GM12892 (cell line): ENCODE measurements around the gene MUS81.

Source experiments
- DNase-seq: peaks from one replicate; pipeline ENCODE4 v3.0.0; 2011; ENCODE audit not compliant: insufficient read length
- FAIRE-seq: peaks from 2 replicates; lab custom pipeline; 2011; peaks lifted over from hg19 to GRCh38; lab: Jason Lieb, UNC
- POLR2A ChIP-seq: IDR thresholded peaks from 2 replicates; pipeline ENCODE4 v1.6.1; 2011; ENCODE audit warnings: low read depth, low read length, control low read depth
- POLR2AphosphoS5 ChIP-seq: IDR thresholded peaks from 2 replicates; pipeline ENCODE4 v1.6.1; 2011; ENCODE audit warnings: low read depth, low read length, control low read depth
- TAF1 ChIP-seq: IDR thresholded peaks from 2 replicates; pipeline ENCODE4 v1.6.1; 2011; ENCODE audit warnings: low read depth, mild to moderate bottlenecking, control low read depth, low read length, borderline replicate concordance

Gene MUS81

DNA sequence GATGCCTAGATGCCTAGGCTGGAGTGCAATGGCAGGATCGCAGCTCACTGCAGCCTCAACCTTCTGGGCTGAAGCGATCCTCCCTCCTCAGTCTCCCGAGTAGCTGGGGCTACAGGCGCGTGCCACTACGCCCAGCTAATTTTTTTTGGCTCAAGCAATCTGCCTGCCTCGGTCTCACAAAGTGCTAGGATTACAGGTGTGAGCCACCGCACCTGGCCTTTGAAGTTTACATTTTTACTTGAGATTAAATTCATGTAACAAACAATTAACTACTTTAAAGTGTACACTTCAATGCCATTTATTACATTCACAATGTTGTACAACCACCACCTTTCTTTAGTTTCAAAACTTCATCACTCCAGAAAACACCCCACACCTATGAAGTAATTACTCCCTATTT is 43.5 kb downstream of the MUS81 start:
- FAIRE-seq (no peak), DNase-seq (no peak)
- TF ChIP-seq POLR2AphosphoS5 (no peak), POLR2A (no peak), TAF1 (no peak)

DNA sequence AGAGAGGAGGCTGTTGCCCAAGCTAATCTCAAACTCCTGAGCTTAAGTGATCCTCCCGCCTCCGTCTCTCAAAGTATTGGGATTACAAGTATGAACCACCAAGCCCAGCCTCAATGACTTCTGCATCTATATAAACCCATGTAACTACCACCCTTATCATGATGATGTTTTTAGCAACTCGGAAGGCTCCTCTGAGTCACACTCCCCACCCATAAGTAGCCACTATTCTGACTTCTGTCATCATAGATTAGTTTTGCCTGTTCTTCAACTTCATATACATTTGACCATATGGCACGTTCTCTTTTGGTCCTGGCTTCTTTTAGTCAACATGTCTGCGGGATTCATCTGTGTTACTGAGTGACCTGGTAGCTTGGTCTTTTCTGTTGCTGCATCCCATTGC is 46.4 kb downstream of the MUS81 start:
- no peak for FAIRE-seq
- no peak for DNase-seq
- TF ChIP-seq TAF1 (no peak), POLR2AphosphoS5 (no peak), POLR2A (no peak)

DNA sequence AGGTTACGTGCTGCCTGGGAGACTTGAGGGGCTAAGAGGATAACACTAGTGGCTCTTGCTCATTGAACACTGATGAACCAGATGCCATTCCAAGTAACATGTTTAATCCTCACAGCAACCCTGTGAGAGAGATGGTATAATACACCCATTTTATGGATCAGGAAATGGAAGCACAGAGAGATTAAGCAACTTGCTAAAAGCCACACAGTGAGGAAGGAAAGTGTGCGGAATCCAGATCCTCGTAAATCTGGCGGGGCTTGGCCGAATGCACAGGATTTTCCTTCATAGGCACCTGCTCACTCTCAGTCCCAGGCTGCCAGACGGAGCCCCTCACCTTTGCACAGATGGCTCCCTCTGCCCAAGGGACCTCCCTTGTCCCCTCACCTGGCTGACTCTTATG is 47.6 kb downstream of the MUS81 start:
- DNase-seq, result no peak
- FAIRE-seq, result no peak
- TF ChIP-seq POLR2A, result no peak

DNA sequence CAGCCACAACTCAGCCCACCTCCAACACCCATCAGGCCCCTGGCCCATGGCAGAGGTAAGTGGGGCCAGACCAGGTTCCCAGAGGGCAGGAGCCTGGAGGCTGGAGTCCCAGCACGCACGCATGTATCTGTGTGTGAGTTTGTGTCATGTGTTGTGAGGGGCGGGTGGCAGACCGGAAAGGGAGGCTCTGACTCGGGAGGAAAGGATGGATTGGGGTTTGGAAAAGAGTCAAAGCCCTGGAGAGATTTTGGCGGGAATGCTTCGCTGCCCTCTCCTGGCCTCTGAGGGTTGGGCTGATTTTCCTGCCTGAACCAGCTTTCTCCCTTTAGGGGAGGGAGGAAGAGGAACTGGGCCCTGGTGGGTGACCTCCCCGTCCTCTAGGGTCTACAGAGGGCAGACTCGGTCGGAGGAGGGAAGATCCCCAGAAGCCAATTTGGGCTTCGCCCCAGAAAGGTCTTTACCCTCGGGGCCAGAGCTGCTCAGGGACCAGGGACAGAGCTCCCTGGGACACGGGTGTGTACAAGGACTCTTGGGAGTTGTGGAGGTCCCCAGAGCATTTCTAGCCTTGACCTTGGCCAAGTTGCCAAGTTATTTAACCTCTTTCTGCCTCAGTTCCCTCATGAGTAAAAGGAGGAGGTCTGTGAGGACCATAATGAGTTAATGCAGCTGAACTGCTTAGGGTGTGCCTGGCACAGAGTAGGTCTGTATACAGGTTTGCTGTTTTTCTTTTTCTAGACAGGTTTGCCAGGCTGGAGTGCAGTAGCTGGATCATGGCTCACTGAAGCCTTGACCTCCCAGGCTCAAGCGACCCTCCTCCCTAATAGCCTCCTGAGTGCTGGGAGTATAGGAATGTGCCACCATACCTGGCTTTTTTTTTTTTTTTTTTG is 51.7 kb downstream of the MUS81 start:
- DNase-seq, result no peak
- TF ChIP-seq TAF1 (no peak), POLR2AphosphoS5 (no peak), POLR2A (no peak)
- FAIRE-seq, result no peak

DNA sequence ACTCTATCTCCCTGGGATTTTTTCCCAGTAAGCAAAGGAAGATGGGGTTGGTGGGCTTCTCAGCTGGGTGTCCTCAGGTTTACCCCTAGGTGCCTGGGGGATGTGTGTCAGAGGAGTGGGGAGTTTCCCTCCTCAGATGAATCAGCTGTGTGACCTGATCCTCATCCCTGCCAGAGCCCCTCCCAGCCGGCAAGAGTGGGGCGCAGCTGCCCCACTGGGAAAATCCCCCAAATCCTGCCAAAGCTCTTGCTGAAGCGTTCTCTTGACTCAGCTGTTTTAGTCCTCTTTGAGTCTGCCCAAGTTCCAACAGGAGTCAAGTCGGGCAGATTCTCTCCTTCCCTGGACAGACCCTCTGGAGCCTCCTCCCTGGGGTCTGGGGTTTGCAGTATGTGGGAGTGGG is 52.6 kb downstream of the MUS81 start:
- FAIRE-seq (peak; percentile 17), DNase-seq (no peak)
- TF ChIP-seq TAF1, result no peak
- TF ChIP-seq POLR2AphosphoS5, result no peak
- TF ChIP-seq POLR2A, result no peak

DNA sequence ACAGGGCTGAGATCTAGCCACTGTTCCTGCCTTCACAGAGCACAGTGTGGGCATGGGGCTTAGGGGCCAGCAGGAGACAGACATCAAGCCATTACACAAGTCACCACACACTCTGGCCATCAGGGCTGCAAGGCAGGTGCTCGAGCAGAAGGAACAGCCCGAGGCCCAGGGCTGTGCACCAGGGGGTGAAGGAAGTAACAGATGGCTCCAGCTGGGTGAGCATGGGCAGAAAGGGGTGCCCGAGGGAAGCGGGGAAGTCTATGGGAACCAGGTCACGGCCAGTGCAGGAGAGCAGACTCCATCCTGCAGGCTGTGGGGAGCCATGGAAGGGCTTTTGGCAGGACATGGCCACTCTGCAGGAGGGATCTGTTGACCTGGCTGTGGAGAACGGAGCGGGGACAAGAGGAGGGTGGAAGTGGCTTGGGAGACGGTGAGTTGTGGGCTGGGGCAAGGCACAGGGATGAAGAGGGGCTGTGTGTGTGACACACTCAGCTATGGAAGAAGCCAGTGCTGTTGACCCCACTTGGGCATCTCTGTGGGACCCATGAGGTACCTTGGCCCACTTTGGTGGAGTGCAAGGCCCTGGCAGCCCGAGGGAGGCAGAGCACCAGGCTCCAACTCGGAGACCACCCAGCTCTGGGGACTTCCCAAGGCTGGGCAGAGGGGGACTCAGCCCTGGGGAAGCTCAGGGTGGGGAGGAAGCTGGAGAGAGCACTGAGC is 55.0 kb downstream of the MUS81 start:
- DNase-seq (no peak), FAIRE-seq (no peak)
- TF ChIP-seq POLR2AphosphoS5 (no peak), POLR2A (no peak), TAF1 (no peak)

DNA sequence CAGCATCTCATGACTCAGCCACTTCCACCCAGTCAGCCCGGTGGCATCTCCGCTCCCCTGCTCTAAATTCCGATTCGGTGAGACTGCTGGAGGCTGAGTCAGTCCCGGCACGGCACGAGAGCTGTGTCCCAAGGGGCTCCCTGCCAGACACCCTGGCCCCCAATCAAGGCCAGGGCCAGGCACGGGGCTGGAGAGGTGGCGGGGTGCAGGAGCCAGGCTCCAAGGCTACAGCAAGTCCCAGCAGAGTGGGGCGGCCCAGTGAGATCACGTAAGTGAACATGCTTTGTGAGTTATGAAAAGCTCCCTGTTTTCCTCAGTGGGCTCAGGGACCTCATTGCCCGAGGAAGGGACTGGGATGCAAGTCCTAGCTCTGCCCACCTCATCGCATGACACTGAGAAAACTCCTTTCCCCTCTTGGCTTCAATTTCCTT is 55.6 kb downstream of the MUS81 start:
- DNase-seq, result no peak
- FAIRE-seq, result no peak
- TF ChIP-seq POLR2AphosphoS5, result no peak
- no peak for TF ChIP-seq TAF1
- no peak for TF ChIP-seq POLR2A
